WTC11 (cell line): ENCODE measurements around the gene TOX2. TPM values are rescaled to one million over a fixed set of nuclear protein-coding genes. Genes with fewer than 3 reads are reported as not detected.

Experiments used
- ATAC-seq: fragments of 200-7000 bp; cut with Tn5 transposase; 2 replicates; pipeline ENCODE4 v1.10.0; 2021; ENCODE audit warnings: mild to moderate bottlenecking, moderate library complexity
- CTCF ChIA-PET: fragments of 300-600 bp; sonication (Branson Sonifier 250); formaldehyde crosslinking; loops from one replicate; lab custom pipeline; 2021; ENCODE audit warnings: antibody characterized with exemption; lab: Charles Lee
- POLR2A ChIA-PET: fragments of 350-600 bp; sonication (Branson Sonifier 250); formaldehyde crosslinking; loops from one replicate; lab custom pipeline; 2021; ENCODE audit warnings: antibody characterized with exemption; lab: Charles Lee
- DNase-seq: peaks from one replicate; pipeline ENCODE4 v3.0.0; 2021; ENCODE audit warnings: low spot score
- H3K27ac Mint-ChIP-seq: 2 replicates; pipeline ENCODE4 v1.8.0; 2021; ENCODE audit warnings: mixed read lengths
- H3K27me3 Mint-ChIP-seq: 2 replicates; pipeline ENCODE4 v1.8.0; 2021; ENCODE audit warnings: low read depth, mild to moderate bottlenecking, moderate library complexity, mixed read lengths
- H3K36me3 Mint-ChIP-seq: 2 replicates; pipeline ENCODE4 v1.8.0; 2021; ENCODE audit warnings: mixed read lengths
- H3K4me1 Mint-ChIP-seq: 2 replicates; pipeline ENCODE4 v1.8.0; 2022; ENCODE audit warnings: mixed read lengths
- H3K4me3 Mint-ChIP-seq: 2 replicates; pipeline ENCODE4 v1.8.0; 2021; ENCODE audit warnings: mild to moderate bottlenecking, moderate library complexity, mixed read lengths
- H3K9me3 Mint-ChIP-seq: 2 replicates; pipeline ENCODE4 v1.8.0; 2021; ENCODE audit warnings: mixed read lengths
- CDX4 ChIP-seq: fragments of 250-450 bp; sonication (Bioruptor Pico); IDR thresholded peaks from 2 replicates; pipeline ENCODE4 v1.9.0; 2021; ENCODE audit warnings: moderate library complexity, mild to moderate bottlenecking, inconsistent platforms, borderline replicate concordance
- E2F1 ChIP-seq: sonication (generic); formaldehyde crosslinking; IDR thresholded peaks from 2 replicates; pipeline ENCODE4 v1.8.0; 2022; ENCODE audit warnings: mild to moderate bottlenecking, missing genetic modification reagents
- E2F5 ChIP-seq: sonication (generic); formaldehyde crosslinking; IDR thresholded peaks from 2 replicates; pipeline ENCODE4 v1.8.1; 2022; ENCODE audit warnings: mild to moderate bottlenecking, moderate library complexity, missing genetic modification reagents
- FOXK1 ChIP-seq: sonication (generic); formaldehyde crosslinking; IDR thresholded peaks from 2 replicates; pipeline ENCODE4 v1.8.0; 2022; ENCODE audit warnings: mild to moderate bottlenecking, moderate library complexity, missing genetic modification reagents
- GABPB1 ChIP-seq: sonication (generic); formaldehyde crosslinking; IDR thresholded peaks from 2 replicates; pipeline ENCODE4 v1.8.1; 2023; ENCODE audit warnings: mild to moderate bottlenecking, missing genetic modification reagents
- HMGA2 ChIP-seq: fragments of 250-450 bp; sonication (Bioruptor Pico); IDR thresholded peaks from 2 replicates; pipeline ENCODE4 v1.4.0; 2021; ENCODE audit warnings: mild to moderate bottlenecking, moderate library complexity
- JAZF1 ChIP-seq: fragments of 250-450 bp; sonication (Bioruptor Pico); IDR thresholded peaks from 2 replicates; pipeline ENCODE4 v1.9.0; 2021; ENCODE audit warnings: moderate library complexity, mild to moderate bottlenecking, inconsistent platforms
- MLX ChIP-seq: sonication (generic); formaldehyde crosslinking; IDR thresholded peaks from 2 replicates; pipeline ENCODE4 v1.8.1; 2023; ENCODE audit warnings: mild to moderate bottlenecking, missing genetic modification reagents, moderate library complexity
- NFATC4 ChIP-seq: fragments of 250-450 bp; sonication (Bioruptor Pico); IDR thresholded peaks from 2 replicates; pipeline ENCODE4 v1.9.0; 2021; ENCODE audit warnings: mild to moderate bottlenecking
- NFYB ChIP-seq: sonication (generic); formaldehyde crosslinking; conservative IDR thresholded peaks from 2 replicates; pipeline ENCODE4 v1.8.0; 2022; ENCODE audit warnings: low read depth, missing genetic modification reagents
- NR2C2 ChIP-seq: sonication (generic); formaldehyde crosslinking; IDR thresholded peaks from 2 replicates; pipeline ENCODE4 v1.8.0; 2022; ENCODE audit warnings: mild to moderate bottlenecking, missing genetic modification reagents
- PRDM15 ChIP-seq: sonication (generic); formaldehyde crosslinking; IDR thresholded peaks from 2 replicates; pipeline ENCODE4 v1.8.0; 2022; ENCODE audit warnings: missing genetic modification reagents
- SMAD4 ChIP-seq: sonication (generic); formaldehyde crosslinking; IDR thresholded peaks from 2 replicates; pipeline ENCODE4 v1.8.0; 2022; ENCODE audit warnings: mild to moderate bottlenecking, missing genetic modification reagents
- TEAD1 ChIP-seq: sonication (generic); formaldehyde crosslinking; IDR thresholded peaks from 2 replicates; pipeline ENCODE4 v1.8.0; 2022; ENCODE audit warnings: mild to moderate bottlenecking, missing genetic modification reagents
- ZNF281 ChIP-seq: sonication (generic); formaldehyde crosslinking; IDR thresholded peaks from 2 replicates; pipeline ENCODE4 v1.8.0; 2023; ENCODE audit warnings: mild to moderate bottlenecking, missing genetic modification reagents
- ZNF317 ChIP-seq: sonication (generic); formaldehyde crosslinking; IDR thresholded peaks from 2 replicates; pipeline ENCODE4 v1.8.1; 2023; ENCODE audit warnings: low read depth, mild to moderate bottlenecking, moderate library complexity, missing genetic modification reagents, borderline replicate concordance
- ZSCAN18 ChIP-seq: fragments of 250-450 bp; sonication (Bioruptor Pico); IDR thresholded peaks from 2 replicates; pipeline ENCODE4 v2.1.2; 2022; ENCODE audit warnings: mild to moderate bottlenecking, moderate library complexity
- total RNA-seq: library from RNA; stranded (reverse); gene quantifications from 3 replicates; pipeline ENCODE4 v1.2.3, GENCODE V29; 2021

Gene TOX2
- total RNA-seq, 1 experiment from 2014 or later, result 3.4 TPM

GRCh38 chr20:44112889-44113617 lies 198.4 kb downstream of the TOX2 start:
- peaks cover 14% of the 10 kb centered on the region; the same call in 1 of the 2 replicates for H3K36me3 Mint-ChIP-seq
- ATAC-seq, result no peak
- TF ChIP-seq HMGA2 (CRISPR knock-in tag) (no peak), JAZF1 (CRISPR knock-in tag) (no peak), ZSCAN18 (no peak), SMAD4 (no peak), PRDM15 (CRISPR knock-in tag) (no peak), MLX (CRISPR knock-in tag) (no peak), TEAD1 (CRISPR knock-in tag) (no peak), ZNF281 (no peak), NFYB (CRISPR knock-in tag) (no peak), NR2C2 (CRISPR knock-in tag) (no peak), NFATC4 (CRISPR knock-in tag) (no peak), ZNF317 (no peak), E2F5 (no peak), FOXK1 (CRISPR knock-in tag) (no peak), E2F1 (CRISPR knock-in tag) (no peak), GABPB1 (CRISPR knock-in tag) (no peak), CDX4 (CRISPR knock-in tag) (no peak)
- H3K4me1 Mint-ChIP-seq, result 0 out of 2 replicates have a peak, but pooled peaks cover 5% of the 10 kb centered on the region
- ChIA-PET CTCF (interaction anchor here (3.1 kb wide), 1 partner anchor 77 kb away, joined by 27 read pairs; no protein-coding TSS in a partner anchor), POLR2A (no interaction called here)
- H3K27ac Mint-ChIP-seq, result no peak overlapping the region
- no peak overlapping the region for H3K4me3 Mint-ChIP-seq
- H3K9me3 Mint-ChIP-seq, result peaks cover 17% of the 10 kb centered on the region
- no peak for DNase-seq
- H3K27me3 Mint-ChIP-seq, result no peaks in the 10 kb centered on the region; the same call in 1 of the 2 replicates
